H1 (cell line): ENCODE measurements around the gene CACNA2D3.

Experiments used
- CBX5 ChIP-seq: fragments of 300-800, 300-1000 bp; sonication (generic); IDR thresholded peaks from 2 replicates; pipeline ENCODE4 v1.7.1; 2016; ENCODE audit warnings: antibody characterized with exemption, low read length, low read depth
- CREB1 ChIP-seq: IDR thresholded peaks from 2 replicates; pipeline ENCODE4 v1.6.1; 2012; ENCODE audit warnings: inconsistent platforms
- GABPA ChIP-seq: IDR thresholded peaks from 2 replicates; pipeline ENCODE4 v1.6.1; 2011; ENCODE audit warnings: mild to moderate bottlenecking, low read length, moderate library complexity, borderline replicate concordance; ENCODE audit not compliant: insufficient read depth
- POLR2A ChIP-seq, 2 experiments: IDR thresholded peaks; 1 replicate in 1 of 2; 2 replicates in 1 of 2; pipeline ENCODE4 v1.6.1; 2011; ENCODE audit warnings: low read depth in 2 of 2, low read length in 2 of 2, mild to moderate bottlenecking in 2 of 2; ENCODE audit errors: control extremely low read depth in 1 of 2
- TF ChIP-seq, protein P1 (sequence below), 3 experiments: IDR thresholded peaks; 1 replicate in 2 of 3; 2 replicates in 1 of 3; pipeline versions ENCODE4 v1.5.1 to v1.6.1; 2011; ENCODE audit warnings: low read length in 3 of 3, mild to moderate bottlenecking in 3 of 3, inconsistent platforms in 2 of 3, low read depth in 1 of 3, moderate library complexity in 1 of 3; ENCODE audit not compliant: insufficient read depth in 1 of 3; ENCODE audit errors: control extremely low read depth in 1 of 3
- TF ChIP-seq, protein P2 (sequence below): IDR thresholded peaks from 2 replicates; pipeline ENCODE4 v1.6.1; 2011; ENCODE audit warnings: low read depth, mild to moderate bottlenecking, low read length; ENCODE audit not compliant: insufficient read depth
- TF ChIP-seq, protein P3 (sequence below): IDR thresholded peaks from 2 replicates; pipeline ENCODE4 v1.6.1; 2012; ENCODE audit warnings: inconsistent platforms

DNA sequence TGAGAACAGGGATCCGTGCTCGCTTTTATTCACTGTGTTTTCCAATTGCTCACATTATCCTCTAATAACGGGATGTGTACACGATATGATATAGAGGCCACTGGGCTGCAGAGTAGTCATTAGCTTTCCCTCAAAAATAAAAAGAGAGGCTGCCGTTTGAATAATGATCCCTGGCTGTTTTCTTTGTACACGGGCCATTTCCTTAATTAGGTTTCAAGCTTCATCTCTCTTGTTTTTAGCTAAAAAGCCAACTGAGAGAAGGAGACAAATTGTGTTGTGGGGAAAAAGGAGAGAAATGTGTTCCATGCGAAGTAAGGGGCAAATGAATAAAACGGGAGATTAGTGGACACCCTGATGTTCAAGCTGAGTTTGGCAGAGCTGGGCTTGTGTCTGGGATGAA is 174.2 kb downstream of the CACNA2D3 start:
- TF ChIP-seq POLR2A (IDR thresholded peaks at IDR 0.05; ENCODE audit: control extremely low read depth in 1 of 2, low read depth in 2 of 2, low read length in 2 of 2) (no peak), GABPA (no peak), CBX5 (no peak), CREB1 (no peak)
- TF ChIP-seq, protein P1, sequence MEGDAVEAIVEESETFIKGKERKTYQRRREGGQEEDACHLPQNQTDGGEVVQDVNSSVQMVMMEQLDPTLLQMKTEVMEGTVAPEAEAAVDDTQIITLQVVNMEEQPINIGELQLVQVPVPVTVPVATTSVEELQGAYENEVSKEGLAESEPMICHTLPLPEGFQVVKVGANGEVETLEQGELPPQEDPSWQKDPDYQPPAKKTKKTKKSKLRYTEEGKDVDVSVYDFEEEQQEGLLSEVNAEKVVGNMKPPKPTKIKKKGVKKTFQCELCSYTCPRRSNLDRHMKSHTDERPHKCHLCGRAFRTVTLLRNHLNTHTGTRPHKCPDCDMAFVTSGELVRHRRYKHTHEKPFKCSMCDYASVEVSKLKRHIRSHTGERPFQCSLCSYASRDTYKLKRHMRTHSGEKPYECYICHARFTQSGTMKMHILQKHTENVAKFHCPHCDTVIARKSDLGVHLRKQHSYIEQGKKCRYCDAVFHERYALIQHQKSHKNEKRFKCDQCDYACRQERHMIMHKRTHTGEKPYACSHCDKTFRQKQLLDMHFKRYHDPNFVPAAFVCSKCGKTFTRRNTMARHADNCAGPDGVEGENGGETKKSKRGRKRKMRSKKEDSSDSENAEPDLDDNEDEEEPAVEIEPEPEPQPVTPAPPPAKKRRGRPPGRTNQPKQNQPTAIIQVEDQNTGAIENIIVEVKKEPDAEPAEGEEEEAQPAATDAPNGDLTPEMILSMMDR (IDR thresholded peaks at IDR 0.05; ENCODE audit: control extremely low read depth in 1 of 3, insufficient read depth in 1 of 3, low read depth in 1 of 3, low read length in 3 of 3) = no peak
- TF ChIP-seq, protein P2, sequence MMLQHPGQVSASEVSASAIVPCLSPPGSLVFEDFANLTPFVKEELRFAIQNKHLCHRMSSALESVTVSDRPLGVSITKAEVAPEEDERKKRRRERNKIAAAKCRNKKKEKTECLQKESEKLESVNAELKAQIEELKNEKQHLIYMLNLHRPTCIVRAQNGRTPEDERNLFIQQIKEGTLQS = no peak
- TF ChIP-seq, protein P3, sequence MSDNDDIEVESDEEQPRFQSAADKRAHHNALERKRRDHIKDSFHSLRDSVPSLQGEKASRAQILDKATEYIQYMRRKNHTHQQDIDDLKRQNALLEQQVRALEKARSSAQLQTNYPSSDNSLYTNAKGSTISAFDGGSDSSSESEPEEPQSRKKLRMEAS = no peak
